Stimulated activated CD8-positive, alpha-beta memory T cell treated with anti-CD3 and anti-CD28 coated beads, Interleukin-15, amount 100 ng/mL, for 48 hours (primary cell): ENCODE measurements around the gene MFSD1.
"Not testable (repeated sequence)": the region's sequence is repeated elsewhere in the genome, so short reads cannot be mapped to it uniquely, and the experiment has no call there.

Source experiments
- DNase-seq, 2 donors: peaks; one replicate each; pipeline ENCODE4 v3.0.0-alpha.2; 2020; ENCODE audit warnings: low read depth in 2 of 2

The MFSD1 gene

DNA sequence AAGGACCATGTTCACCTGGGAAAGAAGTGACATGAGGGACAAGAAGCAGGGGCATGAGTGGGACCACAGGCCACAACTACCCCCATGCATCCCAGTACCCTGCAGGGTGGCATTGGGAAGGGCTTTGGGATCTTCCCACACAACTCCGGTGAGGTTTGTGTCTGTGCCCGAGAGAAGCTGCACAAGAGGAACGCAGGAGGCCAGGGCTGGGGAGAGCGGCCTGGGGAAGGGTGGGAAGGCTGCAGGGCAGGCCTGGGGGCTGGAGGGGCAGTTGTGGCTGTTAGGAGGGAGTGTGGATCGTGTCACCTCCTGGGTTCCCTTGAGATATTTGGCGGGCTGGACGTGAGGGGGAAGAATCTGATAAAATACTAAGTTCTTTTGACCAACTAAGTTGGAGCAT is 25.3 kb upstream of the MFSD1 start:
- DNase-seq: no peak

GRCh38 chr3:158777161-158777873 is 24.5 kb upstream of the MFSD1 start:
- DNase-seq: no peak

- no peak for DNase-seq
These were observed 21.1 kb upstream of the MFSD1 start for GRCh38 chr3:158780766-158781165.

- no peak for DNase-seq
These were observed 20.7 kb upstream of the MFSD1 start for GRCh38 chr3:158781191-158781590.

- DNase-seq: no peak
These were observed 20.0 kb upstream of the MFSD1 start for GRCh38 chr3:158781849-158782248.

DNA sequence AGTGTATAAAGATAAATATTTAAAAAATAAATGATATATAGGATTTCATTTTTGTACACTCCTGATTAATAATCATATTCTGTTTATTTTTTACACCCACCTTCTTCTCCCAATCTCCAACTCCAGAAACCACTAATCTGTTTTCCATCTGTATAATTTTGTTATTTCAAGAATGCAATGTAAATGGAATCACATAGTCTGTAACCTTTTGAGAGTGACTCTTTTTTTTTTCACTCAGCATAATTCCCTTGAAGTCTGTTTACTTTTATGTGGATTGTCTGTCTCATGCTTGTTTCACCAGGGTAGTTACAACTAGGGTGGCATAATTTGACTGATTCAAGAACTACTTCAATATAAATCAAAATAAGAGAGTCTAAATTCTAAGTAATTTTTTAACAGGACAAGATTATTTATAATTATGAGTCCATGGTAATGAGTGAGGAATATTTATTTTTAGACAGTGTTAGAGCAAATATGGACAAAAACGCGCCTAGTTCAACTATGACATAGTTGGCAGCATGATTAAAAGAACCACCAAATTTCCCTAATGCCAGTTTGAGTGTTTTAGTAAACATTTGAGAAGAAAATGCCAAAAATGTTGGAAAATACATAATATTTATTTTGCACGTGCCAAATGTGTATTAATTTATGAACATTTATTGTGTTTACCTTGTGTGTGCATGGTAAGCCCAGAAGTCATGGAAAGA is 19.4 kb upstream of the MFSD1 start:
- no peak for DNase-seq

GRCh38 chr3:158783051-158783450 is 18.8 kb upstream of the MFSD1 start:
- DNase-seq: no peak

DNA sequence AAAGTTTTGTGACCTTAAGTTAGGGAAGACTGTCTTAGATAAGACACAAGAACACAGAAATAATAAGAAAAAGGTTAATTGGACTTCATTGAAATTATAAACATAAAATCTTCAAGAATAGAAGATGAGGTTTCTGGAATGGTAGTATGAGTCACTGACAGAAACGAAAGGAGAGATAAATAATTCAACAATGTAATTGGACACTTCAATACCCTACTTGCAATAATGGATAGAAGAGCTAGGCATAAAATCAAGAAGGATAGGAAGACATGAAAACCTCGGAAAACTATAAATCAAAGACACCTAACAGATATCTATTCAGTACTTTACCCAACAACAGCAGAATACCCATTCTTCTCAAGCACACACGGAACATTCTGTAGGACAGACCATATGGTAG is 15.9 kb upstream of the MFSD1 start:
- DNase-seq: no peak

DNA sequence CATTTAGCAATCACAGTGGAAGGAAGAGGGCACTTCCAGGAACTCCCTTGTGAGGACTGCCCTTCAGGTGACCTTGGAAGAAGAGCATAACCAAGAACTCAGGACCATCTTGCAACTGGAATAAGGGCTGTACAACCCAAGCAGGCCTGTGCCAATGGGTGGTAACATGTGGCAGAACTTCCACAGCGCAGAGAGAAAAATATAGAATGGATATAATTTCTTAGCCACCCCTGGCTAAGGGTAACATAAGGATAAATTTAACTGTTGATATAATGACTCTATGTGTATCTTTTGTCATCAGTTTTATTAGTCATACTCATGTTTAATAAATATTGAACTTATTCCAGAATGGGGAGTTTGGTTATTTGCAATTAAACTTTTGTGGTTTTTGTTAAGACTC is 13.4 kb upstream of the MFSD1 start:
- no peak for DNase-seq

DNA sequence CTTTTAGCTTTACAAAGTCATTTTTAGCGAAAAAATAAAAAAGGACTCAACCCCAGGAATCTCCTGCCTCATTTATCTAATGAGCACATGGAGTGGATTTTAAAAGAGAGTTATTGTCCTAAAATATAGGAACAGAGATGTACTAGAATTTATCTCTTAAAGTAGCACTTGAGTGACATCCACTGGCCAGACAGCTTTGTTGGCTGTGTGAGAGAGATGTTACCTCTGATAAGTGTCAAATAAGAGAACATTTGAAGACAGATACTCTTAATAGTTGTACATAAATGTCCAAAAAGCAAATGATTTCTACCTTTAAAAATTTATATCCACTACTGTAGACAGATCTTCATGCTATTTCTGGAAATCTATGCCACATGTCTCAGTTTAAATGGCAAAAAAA is 12.3 kb upstream of the MFSD1 start:
- DNase-seq: no peak

DNA sequence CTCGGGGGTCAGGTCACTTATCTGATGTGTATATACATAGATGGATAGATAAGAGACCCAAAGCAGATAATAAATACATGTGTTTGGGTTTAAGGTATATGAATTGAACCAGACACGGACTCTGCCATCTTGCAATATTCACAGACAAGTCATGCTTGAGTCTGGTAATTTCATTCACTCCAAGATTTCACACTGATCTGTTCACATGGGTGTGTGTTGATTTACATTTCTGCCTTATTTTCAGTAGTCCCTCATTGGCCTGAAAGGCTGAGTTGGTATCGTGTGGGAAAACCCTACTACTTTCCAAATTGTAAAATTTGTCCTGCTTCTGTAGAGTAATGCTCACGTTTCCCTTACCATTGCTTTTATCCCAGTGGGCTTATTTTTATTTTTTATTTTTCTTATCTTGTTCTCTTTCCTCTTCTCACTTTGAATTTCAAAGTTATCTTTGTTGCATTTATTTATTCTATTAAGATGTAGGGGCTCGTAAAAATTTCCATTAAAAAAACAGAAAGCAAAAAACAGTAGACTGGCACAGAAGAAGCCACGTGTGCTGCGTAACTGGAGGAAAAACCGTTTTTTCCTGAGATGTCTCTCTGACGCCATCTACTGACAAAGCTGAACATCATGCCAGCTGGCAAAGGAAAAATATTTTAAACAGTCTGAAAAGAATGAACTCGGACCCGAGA is 10.8 kb upstream of the MFSD1 start:
- DNase-seq: no peak

GRCh38 chr3:158791590-158791920 is 10.3 kb upstream of the MFSD1 start:
- not testable (repeated sequence) for DNase-seq

DNA sequence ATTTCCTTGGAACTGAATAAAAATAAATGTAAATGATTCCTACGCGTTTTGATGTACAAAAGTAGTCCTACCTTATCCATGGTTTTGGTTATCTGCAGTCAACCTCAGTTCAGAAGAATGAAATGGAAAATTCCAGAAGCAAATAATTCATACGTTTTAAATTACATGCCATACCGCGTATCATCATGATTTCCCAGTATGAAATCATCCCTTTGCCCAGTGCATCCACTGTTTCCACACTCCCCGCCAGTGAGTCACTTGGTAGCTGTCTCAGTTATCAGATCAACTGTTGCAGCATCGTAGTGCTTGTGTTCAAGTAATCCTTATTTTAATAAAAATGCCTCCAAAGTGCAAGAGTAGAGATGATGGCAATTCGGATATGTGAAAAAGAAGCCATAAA is 9.1 kb upstream of the MFSD1 start:
- DNase-seq: no peak

- DNase-seq: no peak
These were observed 7.6 kb upstream of the MFSD1 start for GRCh38 chr3:158794206-158794605.

- DNase-seq: no peak
These were observed 6.8 kb upstream of the MFSD1 start for GRCh38 chr3:158794936-158795518.

- DNase-seq: no peak
These were observed 653 bp upstream of the MFSD1 start for GRCh38 chr3:158801201-158801600.

DNA sequence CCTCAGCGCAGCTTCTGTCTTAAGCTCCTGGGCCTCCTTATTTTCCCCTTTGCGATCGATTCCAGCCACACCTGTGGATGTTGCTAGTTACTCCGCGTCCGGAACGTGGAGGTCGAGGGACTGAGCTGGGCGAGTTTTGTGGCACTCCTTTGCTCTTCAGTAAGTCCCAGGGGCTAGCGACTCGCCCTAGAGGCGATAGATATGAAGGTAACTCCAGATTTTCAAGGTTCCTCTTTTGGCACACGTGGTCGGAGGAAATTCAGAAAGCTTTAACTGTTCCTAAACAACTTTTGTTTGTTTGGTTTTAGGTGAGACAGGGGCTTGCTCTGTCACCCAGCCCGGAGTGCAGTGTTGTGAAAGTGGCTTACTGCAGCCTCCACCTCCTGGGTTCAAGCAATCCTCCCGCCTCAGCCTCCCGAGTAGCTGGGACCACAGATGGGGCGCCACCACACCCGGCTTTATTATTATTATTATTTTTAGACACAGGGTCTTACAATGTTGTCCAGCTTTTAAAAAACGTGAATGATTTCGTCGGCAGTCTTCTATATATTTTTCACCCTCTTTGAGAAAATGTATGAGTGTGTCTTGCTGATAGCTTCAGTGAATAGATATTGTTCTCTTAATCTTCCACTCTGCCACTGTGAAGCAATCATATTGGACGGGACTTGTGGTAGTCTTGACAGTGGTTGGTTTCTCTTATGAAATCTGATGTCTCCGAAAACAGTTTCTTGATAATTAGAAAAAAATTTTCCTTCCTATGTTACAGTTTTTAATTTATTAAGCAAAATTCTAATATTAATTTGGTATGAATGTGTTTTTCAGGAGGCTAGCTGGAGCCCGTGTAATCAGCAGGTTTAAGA is 785 bp downstream of the MFSD1 start:
- DNase-seq: no peak

DNA sequence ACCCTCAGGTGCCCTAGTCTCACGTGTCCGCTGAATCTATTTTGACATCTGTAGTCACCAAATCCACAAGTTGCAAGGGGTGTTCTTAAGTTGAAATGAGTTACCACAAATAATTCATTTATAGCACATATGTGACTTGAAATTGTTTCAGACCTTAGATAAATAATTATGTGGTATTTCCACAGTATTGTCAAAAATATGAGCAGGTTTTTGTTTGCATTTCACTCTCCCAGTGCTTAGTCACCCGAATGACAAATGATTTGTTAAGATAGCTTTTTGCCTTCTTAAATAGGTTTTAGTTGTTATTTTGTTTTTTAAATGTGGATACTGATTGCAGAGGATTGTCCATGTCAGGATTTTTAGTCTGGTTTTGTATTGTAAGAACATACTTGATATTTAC is 2.6 kb downstream of the MFSD1 start:
- DNase-seq: no peak

GRCh38 chr3:158808697-158809096 is 6.8 kb downstream of the MFSD1 start:
- DNase-seq: no peak

- no peak for DNase-seq
These were observed 7.8 kb downstream of the MFSD1 start for GRCh38 chr3:158809642-158810041.

GRCh38 chr3:158810823-158811724 is 9.2 kb downstream of the MFSD1 start:
- DNase-seq: no peak
